ENCODE results near the gene COL5A3.
A peak's percentile ranks its signal among the peaks of the same experiment; 100 is the strongest.

The COL5A3 gene

GRCh38 chr19:10010939-10011338, 635 bp upstream of the COL5A3 start:
- DNase-seq: no peak

- DNase-seq: peak; percentile 7 to 10
These were observed 535 bp downstream of the COL5A3 start for GRCh38 chr19:10009714-10010224.

GRCh38 chr19:10008184-10008765, 2.0 kb downstream of the COL5A3 start:
- DNase-seq: no peak

- DNase-seq: no peak
These were observed 2.7 kb downstream of the COL5A3 start for GRCh38 chr19:10007371-10008183.

- DNase-seq: no peak
These were observed 3.5 kb downstream of the COL5A3 start for GRCh38 chr19:10006752-10007323.

- no peak for DNase-seq
These were observed 4.0 kb downstream of the COL5A3 start for GRCh38 chr19:10006335-10006708.

GRCh38 chr19:10005632-10006334, 4.5 kb downstream of the COL5A3 start:
- DNase-seq: no peak

- no peak for DNase-seq
These were observed 5.7 kb downstream of the COL5A3 start for GRCh38 chr19:10004617-10005016.

- no peak for DNase-seq
These were observed 7.0 kb downstream of the COL5A3 start for GRCh38 chr19:10003271-10003670.

- DNase-seq: no peak
These were observed 8.4 kb downstream of the COL5A3 start for GRCh38 chr19:10001899-10002298.

- peak; percentile 54 to 58 for DNase-seq
These were observed 10.0 kb downstream of the COL5A3 start for GRCh38 chr19:10000171-10000826.

GRCh38 chr19:9996541-9996940, 13.8 kb downstream of the COL5A3 start:
- no peak for DNase-seq

GRCh38 chr19:9995999-9996398, 14.3 kb downstream of the COL5A3 start:
- no peak for DNase-seq

GRCh38 chr19:9995084-9995483, 15.2 kb downstream of the COL5A3 start:
- DNase-seq: no peak

GRCh38 chr19:9991425-9992191, 18.7 kb downstream of the COL5A3 start:
- DNase-seq: no peak

- no peak for DNase-seq
These were observed 20.8 kb downstream of the COL5A3 start for GRCh38 chr19:9989504-9989903.

- no peak for DNase-seq
These were observed 23.5 kb downstream of the COL5A3 start for GRCh38 chr19:9986787-9987281.

- no peak for DNase-seq
These were observed 28.7 kb downstream of the COL5A3 start for GRCh38 chr19:9981406-9982260.

- no peak for DNase-seq
These were observed 38.2 kb downstream of the COL5A3 start for GRCh38 chr19:9972103-9972502.

GRCh38 chr19:9971166-9971897, 39.0 kb downstream of the COL5A3 start:
- DNase-seq: no peak
